WTC11 (cell line): ENCODE results near the gene EXO5. TPM values are rescaled to one million over a fixed set of nuclear protein-coding genes. Genes with fewer than 3 reads are reported as not detected.

Experiments used
- ATAC-seq: fragments of 200-7000 bp; cut with Tn5 transposase; 2 replicates; pipeline ENCODE4 v1.10.0; 2021; ENCODE audit warnings: mild to moderate bottlenecking, moderate library complexity
- CTCF ChIA-PET: fragments of 300-600 bp; sonication (Branson Sonifier 250); formaldehyde crosslinking; loops from one replicate; lab custom pipeline; 2021; ENCODE audit warnings: antibody characterized with exemption; lab: Charles Lee
- POLR2A ChIA-PET: fragments of 350-600 bp; sonication (Branson Sonifier 250); formaldehyde crosslinking; loops from one replicate; lab custom pipeline; 2021; ENCODE audit warnings: antibody characterized with exemption; lab: Charles Lee
- DNase-seq: peaks from one replicate; pipeline ENCODE4 v3.0.0; 2021; ENCODE audit warnings: low spot score
- H3K27ac Mint-ChIP-seq: 2 replicates; pipeline ENCODE4 v1.8.0; 2021; ENCODE audit warnings: mixed read lengths
- H3K27me3 Mint-ChIP-seq: 2 replicates; pipeline ENCODE4 v1.8.0; 2021; ENCODE audit warnings: low read depth, mild to moderate bottlenecking, moderate library complexity, mixed read lengths
- H3K36me3 Mint-ChIP-seq: 2 replicates; pipeline ENCODE4 v1.8.0; 2021; ENCODE audit warnings: mixed read lengths
- H3K4me1 Mint-ChIP-seq: 2 replicates; pipeline ENCODE4 v1.8.0; 2022; ENCODE audit warnings: mixed read lengths
- H3K4me3 Mint-ChIP-seq: 2 replicates; pipeline ENCODE4 v1.8.0; 2021; ENCODE audit warnings: mild to moderate bottlenecking, moderate library complexity, mixed read lengths
- H3K9me3 Mint-ChIP-seq: 2 replicates; pipeline ENCODE4 v1.8.0; 2021; ENCODE audit warnings: mixed read lengths
- ATF3 ChIP-seq: sonication (generic); formaldehyde crosslinking; conservative IDR thresholded peaks from 2 replicates; pipeline ENCODE4 v1.8.1; 2022; ENCODE audit warnings: mild to moderate bottlenecking, missing genetic modification reagents
- CDX4 ChIP-seq: fragments of 250-450 bp; sonication (Bioruptor Pico); IDR thresholded peaks from 2 replicates; pipeline ENCODE4 v1.9.0; 2021; ENCODE audit warnings: moderate library complexity, mild to moderate bottlenecking, inconsistent platforms, borderline replicate concordance
- MXD4 ChIP-seq: fragments of 250-450 bp; sonication (Bioruptor Pico); IDR thresholded peaks from 2 replicates; pipeline ENCODE4 v1.8.0; 2021; ENCODE audit warnings: mild to moderate bottlenecking, moderate library complexity, borderline replicate concordance
- MYBL2 ChIP-seq: sonication (generic); formaldehyde crosslinking; IDR thresholded peaks from 2 replicates; pipeline ENCODE4 v1.8.1; 2023; ENCODE audit warnings: mild to moderate bottlenecking, moderate library complexity, missing genetic modification reagents
- NFATC4 ChIP-seq: fragments of 250-450 bp; sonication (Bioruptor Pico); IDR thresholded peaks from 2 replicates; pipeline ENCODE4 v1.9.0; 2021; ENCODE audit warnings: mild to moderate bottlenecking
- PREB ChIP-seq: sonication (generic); formaldehyde crosslinking; IDR thresholded peaks from 2 replicates; pipeline ENCODE4 v1.8.1; 2022; ENCODE audit warnings: mild to moderate bottlenecking, missing genetic modification reagents, moderate library complexity, borderline replicate concordance
- RELA ChIP-seq: sonication (generic); formaldehyde crosslinking; IDR thresholded peaks from 2 replicates; pipeline ENCODE4 v1.8.1; 2022; ENCODE audit warnings: missing genetic modification reagents, mild to moderate bottlenecking, borderline replicate concordance
- TCF7 ChIP-seq: sonication (generic); formaldehyde crosslinking; IDR thresholded peaks from 2 replicates; pipeline ENCODE4 v1.8.0; 2022; ENCODE audit warnings: mild to moderate bottlenecking, low read depth, missing genetic modification reagents, moderate library complexity
- TEAD4 ChIP-seq: sonication (generic); formaldehyde crosslinking; IDR thresholded peaks from 2 replicates; pipeline ENCODE4 v1.8.0; 2022; ENCODE audit warnings: mild to moderate bottlenecking, missing genetic modification reagents
- TP53 ChIP-seq: sonication (generic); formaldehyde crosslinking; IDR thresholded peaks from 2 replicates; pipeline ENCODE4 v1.8.1; 2023; ENCODE audit warnings: mild to moderate bottlenecking, missing genetic modification reagents
- USF2 ChIP-seq: sonication (generic); formaldehyde crosslinking; IDR thresholded peaks from 2 replicates; pipeline ENCODE4 v1.8.1; 2023; ENCODE audit warnings: mild to moderate bottlenecking, missing genetic modification reagents, moderate library complexity
- ZNF232 ChIP-seq: sonication (generic); formaldehyde crosslinking; IDR thresholded peaks from 2 replicates; pipeline ENCODE4 v1.8.0; 2022; ENCODE audit warnings: mild to moderate bottlenecking, missing genetic modification reagents
- ZNF423 ChIP-seq: fragments of 250-450 bp; sonication (Bioruptor Pico); IDR thresholded peaks from 2 replicates; pipeline ENCODE4 v2.1.2; 2022; ENCODE audit warnings: mild to moderate bottlenecking, moderate library complexity
- ZNF425 ChIP-seq: fragments of 250-450 bp; sonication (Bioruptor Pico); conservative IDR thresholded peaks from 2 replicates; pipeline ENCODE4 v1.9.0; 2021; ENCODE audit warnings: mild to moderate bottlenecking
- total RNA-seq: library from RNA; stranded (reverse); gene quantifications from 3 replicates; pipeline ENCODE4 v1.2.3, GENCODE V29; 2021
- TF ChIP-seq, protein P1 (sequence below): sonication (generic); formaldehyde crosslinking; IDR thresholded peaks from 2 replicates; pipeline ENCODE4 v1.8.0; 2023; ENCODE audit warnings: missing genetic modification reagents
- TF ChIP-seq, protein P2 (sequence below): sonication (generic); formaldehyde crosslinking; IDR thresholded peaks from 2 replicates; pipeline ENCODE4 v1.8.1; 2023; ENCODE audit warnings: mild to moderate bottlenecking, missing genetic modification reagents, borderline replicate concordance
- TF ChIP-seq, protein P3 (sequence below): sonication (generic); formaldehyde crosslinking; conservative IDR thresholded peaks from 2 replicates; pipeline ENCODE4 v1.8.1; 2023; ENCODE audit warnings: mild to moderate bottlenecking, low read depth, missing genetic modification reagents, moderate library complexity
- TF ChIP-seq, protein P4 (sequence below): fragments of 250-450 bp; sonication (Bioruptor Pico); IDR thresholded peaks from 2 replicates; pipeline ENCODE4 v1.8.0; 2021; ENCODE audit warnings: mild to moderate bottlenecking
- TF ChIP-seq, protein P5 (sequence below): sonication (generic); formaldehyde crosslinking; IDR thresholded peaks from 2 replicates; pipeline ENCODE4 v1.8.1; 2023; ENCODE audit warnings: mild to moderate bottlenecking, missing genetic modification reagents, moderate library complexity

The EXO5 gene
- total RNA-seq, 1 experiment from 2014 or later: 5.5 TPM

DNA sequence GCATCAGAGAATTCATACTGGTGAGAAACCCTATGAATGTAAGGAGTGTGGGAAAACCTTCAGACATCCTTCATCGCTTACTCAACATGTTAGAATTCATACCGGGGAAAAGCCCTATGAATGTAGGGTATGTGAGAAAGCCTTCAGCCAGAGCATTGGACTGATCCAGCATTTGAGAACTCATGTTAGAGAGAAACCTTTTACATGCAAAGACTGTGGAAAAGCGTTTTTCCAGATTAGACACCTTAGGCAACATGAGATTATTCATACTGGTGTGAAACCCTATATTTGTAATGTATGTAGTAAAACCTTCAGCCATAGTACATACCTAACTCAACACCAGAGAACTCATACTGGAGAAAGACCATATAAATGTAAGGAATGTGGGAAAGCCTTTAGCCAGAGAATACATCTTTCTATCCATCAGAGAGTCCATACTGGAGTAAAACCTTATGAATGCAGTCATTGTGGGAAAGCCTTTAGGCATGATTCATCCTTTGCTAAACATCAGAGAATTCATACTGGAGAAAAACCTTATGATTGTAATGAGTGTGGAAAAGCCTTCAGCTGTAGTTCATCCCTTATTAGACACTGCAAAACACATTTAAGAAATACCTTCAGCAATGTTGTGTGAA is 45.5 kb upstream of the EXO5 start:
- ChIA-PET POLR2A (no interaction called here), CTCF (no interaction called here)
- H3K4me3 Mint-ChIP-seq: no peak overlapping the region
- ATAC-seq (no peak), DNase-seq (no peak)
- H3K27me3 Mint-ChIP-seq: peaks cover 22% of the 10 kb centered on the region
- peaks cover 80% of the 10 kb centered on the region for H3K9me3 Mint-ChIP-seq
- TF ChIP-seq ZNF423 (CRISPR knock-in tag): no peak
- TF ChIP-seq ZNF425: no peak
- H3K27ac Mint-ChIP-seq: no peak overlapping the region
- H3K4me1 Mint-ChIP-seq: no peaks in the 10 kb centered on the region
- peaks cover 97% of the 10 kb centered on the region for H3K36me3 Mint-ChIP-seq

GRCh38 chr1:40469327-40469726 is 39.2 kb upstream of the EXO5 start:
- CTCF ChIA-PET: no interaction called here
- POLR2A ChIA-PET: no interaction called here
- TF ChIP-seq ZNF423 (CRISPR knock-in tag) (no peak), MYBL2 (no peak), CDX4 (CRISPR knock-in tag) (no peak), TCF7 (CRISPR knock-in tag) (no peak), RELA (CRISPR knock-in tag) (no peak), TP53 (no peak), MXD4 (CRISPR knock-in tag) (no peak), NFATC4 (CRISPR knock-in tag) (no peak), USF2 (CRISPR knock-in tag) (no peak), ZNF232 (no peak), PREB (CRISPR knock-in tag) (no peak), ATF3 (CRISPR knock-in tag) (no peak), TEAD4 (CRISPR knock-in tag) (no peak)
- TF ChIP-seq, protein P1, sequence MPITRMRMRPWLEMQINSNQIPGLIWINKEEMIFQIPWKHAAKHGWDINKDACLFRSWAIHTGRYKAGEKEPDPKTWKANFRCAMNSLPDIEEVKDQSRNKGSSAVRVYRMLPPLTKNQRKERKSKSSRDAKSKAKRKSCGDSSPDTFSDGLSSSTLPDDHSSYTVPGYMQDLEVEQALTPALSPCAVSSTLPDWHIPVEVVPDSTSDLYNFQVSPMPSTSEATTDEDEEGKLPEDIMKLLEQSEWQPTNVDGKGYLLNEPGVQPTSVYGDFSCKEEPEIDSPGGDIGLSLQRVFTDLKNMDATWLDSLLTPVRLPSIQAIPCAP (CRISPR knock-in tag): no peak
- TF ChIP-seq, protein P2, sequence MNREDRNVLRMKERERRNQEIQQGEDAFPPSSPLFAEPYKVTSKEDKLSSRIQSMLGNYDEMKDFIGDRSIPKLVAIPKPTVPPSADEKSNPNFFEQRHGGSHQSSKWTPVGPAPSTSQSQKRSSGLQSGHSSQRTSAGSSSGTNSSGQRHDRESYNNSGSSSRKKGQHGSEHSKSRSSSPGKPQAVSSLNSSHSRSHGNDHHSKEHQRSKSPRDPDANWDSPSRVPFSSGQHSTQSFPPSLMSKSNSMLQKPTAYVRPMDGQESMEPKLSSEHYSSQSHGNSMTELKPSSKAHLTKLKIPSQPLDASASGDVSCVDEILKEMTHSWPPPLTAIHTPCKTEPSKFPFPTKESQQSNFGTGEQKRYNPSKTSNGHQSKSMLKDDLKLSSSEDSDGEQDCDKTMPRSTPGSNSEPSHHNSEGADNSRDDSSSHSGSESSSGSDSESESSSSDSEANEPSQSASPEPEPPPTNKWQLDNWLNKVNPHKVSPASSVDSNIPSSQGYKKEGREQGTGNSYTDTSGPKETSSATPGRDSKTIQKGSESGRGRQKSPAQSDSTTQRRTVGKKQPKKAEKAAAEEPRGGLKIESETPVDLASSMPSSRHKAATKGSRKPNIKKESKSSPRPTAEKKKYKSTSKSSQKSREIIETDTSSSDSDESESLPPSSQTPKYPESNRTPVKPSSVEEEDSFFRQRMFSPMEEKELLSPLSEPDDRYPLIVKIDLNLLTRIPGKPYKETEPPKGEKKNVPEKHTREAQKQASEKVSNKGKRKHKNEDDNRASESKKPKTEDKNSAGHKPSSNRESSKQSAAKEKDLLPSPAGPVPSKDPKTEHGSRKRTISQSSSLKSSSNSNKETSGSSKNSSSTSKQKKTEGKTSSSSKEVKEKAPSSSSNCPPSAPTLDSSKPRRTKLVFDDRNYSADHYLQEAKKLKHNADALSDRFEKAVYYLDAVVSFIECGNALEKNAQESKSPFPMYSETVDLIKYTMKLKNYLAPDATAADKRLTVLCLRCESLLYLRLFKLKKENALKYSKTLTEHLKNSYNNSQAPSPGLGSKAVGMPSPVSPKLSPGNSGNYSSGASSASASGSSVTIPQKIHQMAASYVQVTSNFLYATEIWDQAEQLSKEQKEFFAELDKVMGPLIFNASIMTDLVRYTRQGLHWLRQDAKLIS (CRISPR knock-in tag): no peak
- TF ChIP-seq, protein P3, sequence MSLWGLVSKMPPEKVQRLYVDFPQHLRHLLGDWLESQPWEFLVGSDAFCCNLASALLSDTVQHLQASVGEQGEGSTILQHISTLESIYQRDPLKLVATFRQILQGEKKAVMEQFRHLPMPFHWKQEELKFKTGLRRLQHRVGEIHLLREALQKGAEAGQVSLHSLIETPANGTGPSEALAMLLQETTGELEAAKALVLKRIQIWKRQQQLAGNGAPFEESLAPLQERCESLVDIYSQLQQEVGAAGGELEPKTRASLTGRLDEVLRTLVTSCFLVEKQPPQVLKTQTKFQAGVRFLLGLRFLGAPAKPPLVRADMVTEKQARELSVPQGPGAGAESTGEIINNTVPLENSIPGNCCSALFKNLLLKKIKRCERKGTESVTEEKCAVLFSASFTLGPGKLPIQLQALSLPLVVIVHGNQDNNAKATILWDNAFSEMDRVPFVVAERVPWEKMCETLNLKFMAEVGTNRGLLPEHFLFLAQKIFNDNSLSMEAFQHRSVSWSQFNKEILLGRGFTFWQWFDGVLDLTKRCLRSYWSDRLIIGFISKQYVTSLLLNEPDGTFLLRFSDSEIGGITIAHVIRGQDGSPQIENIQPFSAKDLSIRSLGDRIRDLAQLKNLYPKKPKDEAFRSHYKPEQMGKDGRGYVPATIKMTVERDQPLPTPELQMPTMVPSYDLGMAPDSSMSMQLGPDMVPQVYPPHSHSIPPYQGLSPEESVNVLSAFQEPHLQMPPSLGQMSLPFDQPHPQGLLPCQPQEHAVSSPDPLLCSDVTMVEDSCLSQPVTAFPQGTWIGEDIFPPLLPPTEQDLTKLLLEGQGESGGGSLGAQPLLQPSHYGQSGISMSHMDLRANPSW (CRISPR knock-in tag): no peak
- TF ChIP-seq, protein P4, sequence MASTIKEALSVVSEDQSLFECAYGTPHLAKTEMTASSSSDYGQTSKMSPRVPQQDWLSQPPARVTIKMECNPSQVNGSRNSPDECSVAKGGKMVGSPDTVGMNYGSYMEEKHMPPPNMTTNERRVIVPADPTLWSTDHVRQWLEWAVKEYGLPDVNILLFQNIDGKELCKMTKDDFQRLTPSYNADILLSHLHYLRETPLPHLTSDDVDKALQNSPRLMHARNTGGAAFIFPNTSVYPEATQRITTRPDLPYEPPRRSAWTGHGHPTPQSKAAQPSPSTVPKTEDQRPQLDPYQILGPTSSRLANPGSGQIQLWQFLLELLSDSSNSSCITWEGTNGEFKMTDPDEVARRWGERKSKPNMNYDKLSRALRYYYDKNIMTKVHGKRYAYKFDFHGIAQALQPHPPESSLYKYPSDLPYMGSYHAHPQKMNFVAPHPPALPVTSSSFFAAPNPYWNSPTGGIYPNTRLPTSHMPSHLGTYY (CRISPR knock-in tag): no peak
- TF ChIP-seq, protein P5, sequence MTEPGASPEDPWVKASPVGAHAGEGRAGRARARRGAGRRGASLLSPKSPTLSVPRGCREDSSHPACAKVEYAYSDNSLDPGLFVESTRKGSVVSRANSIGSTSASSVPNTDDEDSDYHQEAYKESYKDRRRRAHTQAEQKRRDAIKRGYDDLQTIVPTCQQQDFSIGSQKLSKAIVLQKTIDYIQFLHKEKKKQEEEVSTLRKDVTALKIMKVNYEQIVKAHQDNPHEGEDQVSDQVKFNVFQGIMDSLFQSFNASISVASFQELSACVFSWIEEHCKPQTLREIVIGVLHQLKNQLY (CRISPR knock-in tag): no peak

More at GRCh38 chr1:40469327-40469726, 39.2 kb upstream of the EXO5 start:
- Mint-ChIP-seq H3K27ac (no peak overlapping the region), H3K36me3 (peaks cover 61% of the 10 kb centered on the region), H3K27me3 (peaks cover 55% of the 10 kb centered on the region), H3K4me1 (no peaks in the 10 kb centered on the region), H3K4me3 (no peak overlapping the region), H3K9me3 (peaks cover 81% of the 10 kb centered on the region)
- DNase-seq (no peak), ATAC-seq (no peak)
